ENCODE results near the gene CYSTM1.
A peak's percentile ranks its signal among the peaks of the same experiment; 100 is the strongest.

CYSTM1 gene

DNA sequence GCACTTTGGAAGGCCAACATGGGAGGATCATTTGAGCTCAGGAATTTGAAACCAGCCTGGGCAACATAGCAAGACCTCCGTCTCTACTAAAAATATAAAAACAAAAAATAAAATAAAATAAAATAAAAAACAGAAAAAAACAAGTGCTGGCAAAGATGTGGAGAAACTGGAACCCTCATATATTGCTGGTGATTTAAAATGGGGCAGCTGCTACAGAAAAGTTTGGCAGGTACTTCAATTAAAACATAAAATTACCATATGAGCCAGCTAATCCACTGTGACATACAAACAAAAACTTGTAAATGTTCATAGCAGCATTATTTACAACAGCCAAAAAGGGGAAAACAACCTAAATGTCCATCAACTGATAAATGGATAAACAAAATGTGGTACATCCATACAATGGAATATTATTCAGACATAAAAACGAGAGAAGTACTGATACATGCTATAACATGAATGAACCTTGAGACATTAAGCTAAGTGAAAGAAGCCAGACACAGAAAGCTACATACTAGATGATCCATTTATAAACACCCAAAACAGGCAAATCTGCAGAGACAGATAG, 85.2 kb downstream of the CYSTM1 start:
- no peak for DNase-seq

DNA sequence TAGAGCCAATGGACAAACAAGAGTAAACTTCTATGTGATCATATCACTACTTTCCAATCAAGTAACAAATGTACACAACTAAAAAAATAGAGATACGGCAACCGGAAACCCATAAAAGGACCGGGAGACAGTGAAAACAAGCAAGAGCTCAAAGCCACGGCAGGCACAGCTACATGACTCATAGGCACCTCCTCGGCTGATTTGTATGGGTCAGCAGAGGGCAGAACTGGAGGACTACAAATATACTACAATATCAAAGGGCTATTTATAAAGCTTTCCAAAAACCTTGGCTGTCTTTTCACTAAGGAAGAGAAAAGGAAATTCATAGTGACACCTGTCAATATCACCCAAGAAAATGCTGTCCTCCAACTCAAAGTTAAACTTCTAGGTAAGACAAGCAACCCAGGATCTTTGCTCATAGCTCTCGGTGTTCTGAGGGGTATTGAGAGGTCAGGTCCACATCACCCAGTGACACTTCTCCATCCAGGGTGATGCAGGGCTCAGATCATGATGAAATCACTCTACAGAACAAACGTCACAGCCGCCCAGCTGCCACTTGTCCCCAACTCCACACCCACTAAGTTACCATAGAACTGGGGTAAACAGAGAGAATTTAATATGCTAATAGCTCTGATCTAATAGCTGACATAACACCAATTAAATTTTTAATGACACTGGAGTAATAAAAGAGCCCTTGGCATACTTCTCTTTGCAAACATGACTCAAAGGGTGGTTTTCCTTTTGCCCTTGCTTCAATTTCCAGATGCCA, 86.6 kb downstream of the CYSTM1 start:
- peak; percentile 35 for DNase-seq

DNA sequence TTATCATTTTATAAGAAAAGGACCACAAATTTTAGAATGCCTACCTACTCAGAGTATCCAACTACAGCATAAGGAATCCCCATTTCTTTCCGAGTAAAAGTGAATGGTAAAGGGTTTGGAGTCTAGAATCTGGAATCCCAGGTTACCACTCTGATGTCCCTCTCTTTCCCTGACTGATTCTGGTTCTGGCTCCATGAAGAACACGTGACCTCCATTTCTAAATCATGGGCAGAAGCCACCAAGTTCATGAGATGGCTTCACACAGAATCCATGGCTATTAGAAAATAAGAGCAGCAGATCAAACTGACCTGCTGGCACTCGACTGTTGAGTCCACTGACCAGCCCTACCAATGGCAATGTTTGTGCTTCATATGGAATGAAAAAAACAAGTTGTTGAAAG, 87.2 kb downstream of the CYSTM1 start:
- no peak for DNase-seq

DNA sequence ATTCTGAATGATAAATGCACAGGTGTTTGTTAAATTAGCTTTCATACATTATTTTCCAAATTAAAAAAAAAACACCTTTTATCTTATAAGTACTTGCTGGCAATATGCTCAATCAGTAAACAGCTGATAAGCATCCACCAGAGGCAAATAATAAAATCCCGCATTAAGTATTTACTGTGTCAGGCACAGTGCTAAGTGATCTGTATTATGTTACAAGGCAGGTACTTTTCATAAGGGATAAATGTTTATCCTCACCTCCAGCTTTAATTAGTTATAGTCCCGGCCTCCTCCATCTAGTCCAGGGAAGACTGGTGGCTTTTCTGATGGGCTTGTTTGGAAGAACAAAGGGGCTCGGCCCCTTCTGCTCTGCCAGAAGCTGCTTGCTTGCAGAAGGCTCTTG, 87.9 kb downstream of the CYSTM1 start:
- no peak for DNase-seq

DNA sequence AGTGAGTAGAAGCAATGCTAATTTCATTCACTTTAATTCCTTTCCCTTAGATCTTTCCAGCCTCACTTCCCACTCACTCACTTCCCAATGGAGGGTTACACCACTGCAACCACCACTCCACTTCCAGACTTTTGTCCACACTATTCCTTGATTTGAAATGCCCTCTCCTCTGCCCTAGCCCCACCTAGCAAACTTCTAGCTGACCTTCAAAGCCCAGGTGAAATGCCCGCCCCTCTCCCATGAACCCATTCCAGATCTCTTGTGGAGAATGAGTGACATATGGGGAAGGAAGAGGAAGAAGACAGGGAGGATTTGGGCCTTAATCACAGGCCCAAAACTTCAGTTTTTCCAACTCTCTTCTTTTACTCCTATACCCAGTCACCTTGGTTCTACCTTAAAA, 90.9 kb downstream of the CYSTM1 start:
- DNase-seq, result no peak

DNA sequence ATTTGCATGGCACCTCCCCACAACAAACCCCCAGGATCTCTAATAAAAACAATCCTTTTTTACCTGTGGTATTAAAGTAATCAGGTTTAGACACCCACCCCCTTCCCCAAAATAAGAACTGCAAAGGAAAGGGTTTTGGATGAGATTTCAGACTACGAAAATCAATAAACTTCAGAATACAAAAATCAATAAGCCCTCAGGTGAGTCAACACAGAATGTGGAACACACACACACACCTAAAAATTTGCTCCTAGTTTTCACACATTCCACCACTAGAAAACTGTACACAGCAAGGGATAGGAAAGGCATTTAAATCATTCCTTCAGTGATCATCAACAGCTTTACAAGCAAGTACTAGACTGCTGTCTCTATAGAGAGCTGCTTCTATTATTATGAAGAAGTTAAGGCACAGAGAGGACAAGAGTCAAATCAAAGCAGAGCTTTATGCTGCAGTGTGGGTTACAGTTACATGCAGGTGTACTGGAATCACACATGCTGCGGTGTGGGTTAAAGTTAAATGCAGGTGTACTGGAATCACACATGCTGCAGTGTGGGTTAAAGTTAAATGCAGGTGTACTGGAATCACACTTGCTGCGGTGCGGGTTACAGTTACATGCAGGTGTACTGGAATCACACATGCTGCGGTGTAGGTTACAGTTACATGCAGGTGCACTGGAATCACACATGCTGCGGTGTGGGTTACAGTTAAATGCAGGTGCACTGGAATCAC, 91.6 kb downstream of the CYSTM1 start:
- no peak for DNase-seq

DNA sequence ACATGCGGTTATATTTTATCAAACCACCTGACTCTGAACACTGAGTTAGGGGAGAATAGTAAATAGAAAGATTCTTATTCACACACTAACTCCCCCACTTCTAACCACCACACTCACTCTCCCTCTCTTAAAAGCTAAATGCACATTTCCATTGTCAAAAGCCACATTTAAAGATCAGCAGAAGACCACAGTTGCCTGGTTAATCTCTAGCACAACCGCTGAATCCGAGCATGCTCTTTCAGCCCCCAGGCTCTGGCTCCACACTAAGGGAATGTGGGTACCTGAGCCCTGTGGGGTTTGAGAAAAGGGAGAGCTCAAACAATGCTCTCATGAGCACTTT, 92.2 kb downstream of the CYSTM1 start:
- no peak for DNase-seq

DNA sequence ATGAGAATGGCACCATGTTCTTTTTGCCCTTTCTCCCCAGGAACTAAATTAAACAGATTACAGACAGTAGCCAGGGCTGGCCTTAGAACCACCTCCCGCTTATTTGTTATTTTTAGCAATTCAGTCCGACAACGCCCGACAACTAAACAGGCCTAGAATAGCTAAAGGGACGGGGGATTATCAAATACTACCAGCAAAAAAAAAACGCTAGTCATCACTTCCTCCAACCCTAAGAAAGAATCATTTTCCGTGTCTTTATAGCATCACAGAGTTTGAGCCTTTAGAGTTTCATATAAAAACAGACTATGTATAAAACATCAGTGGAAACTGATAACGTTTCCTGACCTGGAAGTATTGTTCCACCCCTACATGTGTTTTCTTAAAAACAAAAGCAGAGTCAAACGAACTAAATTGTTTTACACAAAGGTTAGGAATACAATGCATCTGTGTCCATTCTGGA, 92.6 kb downstream of the CYSTM1 start:
- DNase-seq, result peak; percentile 13

DNA sequence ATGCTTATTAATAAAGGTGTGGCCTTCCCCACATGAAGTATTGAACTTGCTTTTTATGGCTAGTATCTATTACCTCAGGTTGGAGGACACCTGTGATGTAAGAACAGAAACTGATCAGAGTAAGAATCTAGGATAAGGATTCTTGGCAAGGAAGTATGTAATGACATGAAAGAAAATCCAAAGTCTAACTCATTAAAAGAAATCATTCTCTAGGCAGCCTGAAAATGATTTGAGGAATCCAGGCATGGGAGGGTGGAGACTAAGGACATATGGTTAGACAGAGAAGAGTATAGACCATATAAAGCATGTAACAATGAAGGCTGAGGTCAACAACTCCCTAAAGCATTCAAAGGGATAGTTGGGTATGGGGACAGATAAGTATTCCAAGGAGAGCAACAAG, 95.0 kb downstream of the CYSTM1 start:
- no peak for DNase-seq

DNA sequence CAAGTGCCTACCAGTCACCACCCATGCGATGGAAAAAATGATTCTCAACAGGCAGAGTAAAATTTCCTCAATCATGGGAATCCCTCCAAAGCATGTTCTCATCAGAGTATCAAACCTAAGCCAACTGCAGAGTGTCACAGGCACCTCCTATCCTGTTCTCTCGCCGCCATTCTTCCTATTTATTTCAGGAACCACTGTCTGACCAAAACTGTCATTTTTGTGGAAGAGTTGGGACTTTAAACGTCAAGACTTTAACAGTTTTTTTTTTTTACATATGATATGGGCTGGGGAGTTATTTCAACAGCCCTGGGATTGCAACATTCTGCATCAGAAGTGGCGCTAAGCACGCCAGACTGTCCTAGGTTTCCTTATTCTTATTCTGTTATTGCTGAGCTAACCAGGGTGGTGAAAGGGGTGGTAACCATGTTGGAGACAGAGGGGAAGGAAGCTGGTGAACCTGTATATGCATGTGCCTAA, 98.5 kb downstream of the CYSTM1 start:
- DNase-seq, result peak; percentile 77

DNA sequence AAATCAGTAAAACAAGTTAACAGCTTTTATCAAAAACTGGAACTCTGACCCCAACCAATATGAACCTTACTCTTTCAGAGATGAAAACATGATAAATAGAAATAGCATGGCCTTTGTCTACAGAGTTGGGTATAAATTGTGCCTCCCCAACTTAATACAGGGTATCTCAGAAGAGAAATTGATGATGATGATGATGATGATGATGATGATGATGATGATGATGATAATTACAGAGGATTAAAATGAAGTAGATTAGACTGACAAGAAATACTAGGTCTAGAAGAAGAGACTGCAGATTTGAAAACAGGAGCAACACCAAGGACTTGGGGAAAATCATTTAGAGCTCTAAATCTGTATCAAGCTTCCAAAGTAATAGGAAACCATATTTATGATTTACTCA, 100.8 kb downstream of the CYSTM1 start:
- no peak for DNase-seq

DNA sequence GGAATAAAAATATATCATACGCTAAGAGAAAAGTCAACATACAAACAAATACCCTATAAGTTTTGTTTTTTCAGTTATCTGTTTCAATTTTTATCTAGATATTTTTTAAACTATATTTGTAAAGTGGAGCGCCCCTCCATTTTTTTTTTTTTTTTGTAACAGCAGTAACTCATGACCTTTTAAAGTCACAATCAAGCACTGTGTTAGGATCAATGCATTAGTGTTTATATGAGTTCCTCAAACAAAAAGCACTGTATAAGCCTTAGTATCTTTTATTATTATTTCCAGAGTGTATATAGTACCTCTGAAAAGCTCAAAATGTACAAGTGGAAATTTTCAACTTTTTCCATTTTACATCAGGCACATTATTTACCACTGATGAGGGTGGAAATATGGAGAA, 107.3 kb downstream of the CYSTM1 start:
- no peak for DNase-seq

DNA sequence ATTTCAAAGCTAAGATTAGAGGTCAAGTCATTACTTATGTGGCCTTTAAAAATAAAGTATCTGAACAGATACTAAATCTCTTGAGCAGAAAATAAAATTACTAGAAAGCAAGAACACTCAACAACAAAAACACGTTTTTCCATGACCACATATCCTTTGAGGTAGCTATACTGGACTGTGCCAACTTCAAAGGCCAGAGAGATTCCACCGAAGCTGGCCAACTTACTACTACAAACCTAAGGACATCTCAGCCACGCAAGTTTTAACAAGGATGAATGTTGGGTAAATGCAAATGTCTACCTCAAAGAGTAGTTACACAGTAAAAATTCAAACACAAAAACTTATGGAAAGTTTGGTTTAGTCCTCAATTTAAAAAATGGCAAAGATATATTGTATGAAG, 109.0 kb downstream of the CYSTM1 start:
- no peak for DNase-seq

DNA sequence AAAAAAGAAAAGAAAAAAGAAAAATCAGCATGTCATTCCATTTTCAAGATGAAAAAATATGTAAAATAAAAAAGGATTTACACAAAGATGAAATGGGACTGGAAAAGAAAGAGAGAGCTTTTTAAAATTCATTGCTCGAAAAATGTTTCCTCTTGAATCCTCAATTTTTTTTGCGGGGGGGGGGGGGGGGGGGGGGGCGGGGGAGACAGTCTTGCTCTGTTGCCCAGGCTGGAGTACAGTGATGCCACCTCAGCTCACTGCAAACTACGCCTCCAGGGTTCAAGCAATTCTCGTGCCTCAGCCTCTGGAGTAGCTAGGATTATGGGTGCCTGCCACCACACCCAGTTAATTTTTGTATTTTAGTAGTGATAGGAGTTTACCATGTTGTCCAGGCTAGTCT, 111.4 kb downstream of the CYSTM1 start:
- no peak for DNase-seq

DNA sequence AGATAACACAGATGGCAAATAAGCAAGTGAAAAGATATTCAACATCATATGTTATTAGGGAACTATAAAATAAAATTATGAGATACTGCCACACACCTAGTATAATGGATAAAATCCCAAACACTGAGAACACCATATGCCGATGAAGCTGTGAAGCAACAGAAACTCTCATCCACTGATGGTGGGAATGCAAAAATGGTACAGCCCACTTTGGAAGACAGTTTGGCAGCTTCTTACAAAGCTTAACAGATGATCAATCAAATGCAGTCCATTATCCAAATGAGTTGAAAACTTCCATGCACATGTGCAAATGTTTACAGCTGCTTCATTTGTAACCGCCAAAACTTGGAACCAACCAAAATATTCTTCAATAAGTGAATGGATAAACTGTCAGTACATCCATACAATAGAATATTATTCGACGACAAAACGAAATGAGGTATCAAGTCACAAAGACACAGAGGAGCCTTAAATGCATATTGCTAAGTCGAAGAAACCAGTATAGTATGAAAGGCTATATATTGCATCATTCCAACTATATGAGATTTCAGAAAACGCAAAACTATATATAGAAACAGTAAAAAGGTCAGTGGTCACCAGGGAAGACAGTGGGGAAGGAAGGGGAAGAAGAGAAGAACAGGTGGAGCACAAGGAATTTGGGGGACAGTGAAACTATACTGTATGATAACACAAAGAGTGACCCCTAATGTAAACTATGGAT, 113.0 kb downstream of the CYSTM1 start:
- no peak for DNase-seq

DNA sequence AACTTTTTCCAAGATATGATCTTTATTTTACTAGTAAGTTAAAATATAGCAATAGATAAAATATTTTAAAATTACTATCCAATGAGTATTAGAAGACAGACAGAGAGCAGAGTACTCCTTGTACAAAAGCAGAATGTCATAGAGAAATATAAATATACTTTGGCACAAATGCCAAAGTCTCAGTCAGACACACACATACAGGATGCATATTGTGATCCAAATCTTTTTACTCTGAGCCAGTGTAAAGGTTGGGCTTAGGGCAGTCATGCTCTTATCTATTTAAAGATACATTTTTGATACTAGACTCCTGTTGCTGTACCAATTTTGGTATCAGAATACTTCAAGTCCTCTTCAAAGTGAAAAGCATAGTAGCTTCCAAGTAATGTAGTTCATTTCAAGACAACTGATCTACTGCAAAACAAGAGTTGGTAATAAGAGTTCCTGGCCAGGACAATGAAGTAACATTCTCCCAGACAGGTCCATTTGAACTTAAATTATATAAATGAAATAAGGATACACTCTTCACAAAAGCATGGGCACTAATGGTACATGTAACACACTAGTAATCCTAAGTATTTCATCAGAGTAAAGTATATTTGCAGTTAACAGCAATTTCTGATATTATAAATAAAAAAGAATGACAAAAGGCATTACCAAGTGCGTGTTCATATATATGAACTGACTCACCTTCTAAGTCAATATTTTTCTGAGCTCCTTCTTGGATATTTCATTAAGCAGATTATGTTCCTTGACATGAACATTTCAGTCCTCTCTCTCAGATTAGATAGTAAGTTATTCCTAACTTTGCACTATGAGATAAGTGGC, 117.4 kb downstream of the CYSTM1 start:
- no peak for DNase-seq
